SK-N-SH (cell line): Measurements from ENCODE around the gene EXOC3. TPM values are rescaled to one million over a fixed set of nuclear protein-coding genes. Genes with fewer than 3 reads are reported as not detected.

Experiments
- CTCF ChIA-PET: fragments of 300-600, 350-600 bp; formaldehyde crosslinking; extraction: SDS; loops from one replicate; lab custom pipeline; 2021; lab: Yijun Ruan, JAX
- POLR2A ChIA-PET: fragments of 350-600 bp; sonication (Branson Sonifier 250); formaldehyde crosslinking; extraction: SDS; loops from one replicate; lab custom pipeline; 2020; ENCODE audit warnings: antibody characterized with exemption, inconsistent platforms; lab: Yijun Ruan, JAX
- DNase-seq: peaks from one replicate; pipeline ENCODE4 v3.0.0; 2012
- H2AFZ ChIP-seq: fragments of 200-600 bp; sonication (generic); 2 replicates; pipeline ENCODE4 v1.8.1; 2016; ENCODE audit warnings: antibody characterized with exemption, mild to moderate bottlenecking, low read depth
- H3F3A ChIP-seq: fragments of 200-600 bp; sonication (generic); replicated peaks from 2 replicates; pipeline ENCODE3; 2016; ENCODE audit warnings: antibody characterized with exemption, mild to moderate bottlenecking; ENCODE audit not compliant: insufficient read depth
- H3K27ac ChIP-seq, 2 experiments: fragments of 200-500 bp in 1 of 2; fragments of 200-600 bp in 1 of 2; sonication (Bioruptor generic) in 1 of 2; sonication (generic), shearing (Covaris generic) in 1 of 2; 2 replicates each; pipeline versions ENCODE4 v1.5.1 to v1.6.1; 2014 to 2016; ENCODE audit warnings: low read depth in 2 of 2, inconsistent platforms in 1 of 2, low read length in 1 of 2, mild to moderate bottlenecking in 1 of 2, mixed read lengths in 1 of 2
- H3K27me3 ChIP-seq: fragments of 200-600 bp; sonication (generic), shearing (Covaris generic); 2 replicates; pipeline ENCODE4 v1.6.1; 2016; ENCODE audit warnings: mixed run types; ENCODE audit not compliant: insufficient read depth
- H3K36me3 ChIP-seq, 2 experiments: fragments of 200-500 bp in 1 of 2; fragments of 200-600 bp in 1 of 2; sonication (Bioruptor generic) in 1 of 2; sonication (generic) in 1 of 2; replicated peaks in 1 of 2; 2 replicates each; pipeline versions ENCODE3 to v1.5.1; 2014 to 2016; ENCODE audit warnings: low read length in 1 of 2, mild to moderate bottlenecking in 1 of 2; ENCODE audit not compliant: insufficient read depth in 2 of 2, control insufficient read depth in 1 of 2
- H3K4me1 ChIP-seq, 2 experiments: fragments of 200-500 bp in 1 of 2; fragments of 200-600 bp in 1 of 2; sonication (Bioruptor generic) in 1 of 2; sonication (generic), shearing (Covaris generic) in 1 of 2; 2 replicates each; pipeline versions ENCODE4 v1.5.1 to v1.6.1; 2014 to 2016; ENCODE audit warnings: low read depth in 1 of 2, low read length in 1 of 2, mixed run types in 1 of 2; ENCODE audit not compliant: insufficient read depth in 2 of 2, control insufficient read depth in 1 of 2
- H3K4me2 ChIP-seq: fragments of 200-600 bp; sonication (generic), shearing (Covaris generic); 2 replicates; pipeline ENCODE4 v1.6.1; 2017; ENCODE audit warnings: mixed run types
- H3K4me3 ChIP-seq, 2 experiments: fragments of 200-500 bp in 1 of 2; fragments of 200-600 bp in 1 of 2; sonication (Bioruptor generic) in 1 of 2; sonication (generic), shearing (Covaris generic) in 1 of 2; 2 replicates each; pipeline versions ENCODE4 v1.5.1 to v1.8.1; 2014 to 2016; ENCODE audit warnings: low read depth in 2 of 2, inconsistent platforms in 1 of 2, low read length in 1 of 2, mild to moderate bottlenecking in 1 of 2, mixed read lengths in 1 of 2, moderate library complexity in 1 of 2
- H3K79me2 ChIP-seq: fragments of 200-600 bp; sonication (generic); 2 replicates; pipeline ENCODE4 v1.8.1; 2017; ENCODE audit warnings: mild to moderate bottlenecking; ENCODE audit not compliant: insufficient read depth
- H3K9ac ChIP-seq: fragments of 200-600 bp; sonication (generic); 2 replicates; pipeline ENCODE4 v1.6.1; 2017; ENCODE audit warnings: mixed run types
- H3K9me2 ChIP-seq: fragments of 200-600 bp; sonication (generic); 2 replicates; pipeline ENCODE4 v1.6.1; 2017; ENCODE audit warnings: mixed run types
- H3K9me3 ChIP-seq: fragments of 200-600 bp; sonication (generic); 2 replicates; pipeline ENCODE4 v1.6.1; 2017; ENCODE audit warnings: mixed run types, mild to moderate bottlenecking, moderate library complexity
- H4K20me1 ChIP-seq: fragments of 200-600 bp; sonication (generic); 2 replicates; pipeline ENCODE4 v1.6.1; 2017; ENCODE audit warnings: mild to moderate bottlenecking, mixed run types; ENCODE audit not compliant: insufficient read depth
- GABPA ChIP-seq: IDR thresholded peaks from 2 replicates; pipeline ENCODE4 v1.4.0; 2012; ENCODE audit warnings: low read depth, mild to moderate bottlenecking
- NRF1 ChIP-seq: IDR thresholded peaks from 2 replicates; pipeline ENCODE4 v1.6.1; 2012; ENCODE audit warnings: low read depth, mild to moderate bottlenecking, low read length
- POLR2AphosphoS5 ChIP-seq: IDR thresholded peaks from 2 replicates; pipeline ENCODE4 v1.6.1; 2012; ENCODE audit warnings: low read depth, low read length
- RAD21 ChIP-seq: IDR thresholded peaks from 2 replicates; pipeline ENCODE4 v1.6.1; 2012; ENCODE audit warnings: mild to moderate bottlenecking, low read length
- REST ChIP-seq: IDR thresholded peaks from 2 replicates; pipeline ENCODE4 v1.6.1; 2012; ENCODE audit warnings: mild to moderate bottlenecking, low read depth, low read length, moderate library complexity
- TAF1 ChIP-seq: IDR thresholded peaks from 2 replicates; pipeline ENCODE4 v1.6.1; 2012; ENCODE audit warnings: low read depth, mild to moderate bottlenecking, low read length, moderate library complexity, borderline replicate concordance
- TEAD4 ChIP-seq: IDR thresholded peaks from 2 replicates; pipeline ENCODE4 v1.4.0; 2012; ENCODE audit warnings: mild to moderate bottlenecking, borderline replicate concordance; ENCODE audit not compliant: insufficient read depth
- YY1 ChIP-seq: IDR thresholded peaks from 2 replicates; pipeline ENCODE4 v1.4.0; 2012; ENCODE audit warnings: low read depth, mild to moderate bottlenecking
- WGBS: methylation state at CpG from one replicate; pipeline ENCODE4 v1.1.6; 2017; ENCODE audit warnings: low lambda C conversion rate; 5-methylcytosine and 5-hydroxymethylcytosine counted together
- polyA plus RNA-seq, 3 experiments: library from polyadenylated mRNA; depleted of rRNA; stranded (reverse); fragments of >200 nt; gene quantifications; 2 replicates each; pipeline ENCODE4 v1.2.3, GENCODE V29; 2012
- TF ChIP-seq, protein P1 (sequence below): fragments of 150-350 bp; IDR thresholded peaks from 2 replicates; pipeline ENCODE4 v1.6.1; 2016; ENCODE audit warnings: mild to moderate bottlenecking, low read depth, low read length
- TF ChIP-seq, protein P2 (sequence below): IDR thresholded peaks from 2 replicates; pipeline ENCODE4; 2012
- TF ChIP-seq, protein P3 (sequence below): fragments of 150-350 bp; IDR thresholded peaks from 2 replicates; pipeline ENCODE4 v1.6.1; 2017; ENCODE audit warnings: antibody characterized with exemption, low read length, low read depth, borderline replicate concordance

EXOC3 gene
- polyA plus RNA-seq, 1 of the 3 experiments (the other 2 are of a cell fraction) = 25.7 TPM

GRCh38 chr5:501105-501830 lies 58.3 kb downstream of the EXOC3 start:
- DNase-seq = no peak
- Histone ChIP-seq H3K27me3 (peaks cover 23% of the 10 kb centered on the region; the same call in 1 of the 2 replicates), H3K9ac (no peak overlapping the region), H3F3A (no peaks in the 10 kb centered on the region), H3K4me3 (no peak overlapping the region), H3K9me2 (no peaks in the 10 kb centered on the region), H3K36me3 (no peaks in the 10 kb centered on the region), H3K9me3 (no peaks in the 10 kb centered on the region), H3K79me2 (no peaks in the 10 kb centered on the region), H3K27ac (no peak overlapping the region), H3K4me2 (no peak overlapping the region), H4K20me1 (no peaks in the 10 kb centered on the region), H3K4me1 (no peaks in the 10 kb centered on the region; a peak in 1 of 4 replicates), H2AFZ (no peak overlapping the region)
- 57% methylated on average over 9 of the region's 41 CpGs for WGBS
- ChIA-PET POLR2A (no interaction called here), CTCF (no interaction called here)
- TF ChIP-seq POLR2AphosphoS5 (no peak), GABPA (no peak), TEAD4 (no peak), NRF1 (no peak), REST (no peak), TAF1 (no peak), RAD21 (no peak), YY1 (no peak)
- TF ChIP-seq, protein P1, sequence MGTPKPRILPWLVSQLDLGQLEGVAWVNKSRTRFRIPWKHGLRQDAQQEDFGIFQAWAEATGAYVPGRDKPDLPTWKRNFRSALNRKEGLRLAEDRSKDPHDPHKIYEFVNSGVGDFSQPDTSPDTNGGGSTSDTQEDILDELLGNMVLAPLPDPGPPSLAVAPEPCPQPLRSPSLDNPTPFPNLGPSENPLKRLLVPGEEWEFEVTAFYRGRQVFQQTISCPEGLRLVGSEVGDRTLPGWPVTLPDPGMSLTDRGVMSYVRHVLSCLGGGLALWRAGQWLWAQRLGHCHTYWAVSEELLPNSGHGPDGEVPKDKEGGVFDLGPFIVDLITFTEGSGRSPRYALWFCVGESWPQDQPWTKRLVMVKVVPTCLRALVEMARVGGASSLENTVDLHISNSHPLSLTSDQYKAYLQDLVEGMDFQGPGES = no peak
- TF ChIP-seq, protein P2, sequence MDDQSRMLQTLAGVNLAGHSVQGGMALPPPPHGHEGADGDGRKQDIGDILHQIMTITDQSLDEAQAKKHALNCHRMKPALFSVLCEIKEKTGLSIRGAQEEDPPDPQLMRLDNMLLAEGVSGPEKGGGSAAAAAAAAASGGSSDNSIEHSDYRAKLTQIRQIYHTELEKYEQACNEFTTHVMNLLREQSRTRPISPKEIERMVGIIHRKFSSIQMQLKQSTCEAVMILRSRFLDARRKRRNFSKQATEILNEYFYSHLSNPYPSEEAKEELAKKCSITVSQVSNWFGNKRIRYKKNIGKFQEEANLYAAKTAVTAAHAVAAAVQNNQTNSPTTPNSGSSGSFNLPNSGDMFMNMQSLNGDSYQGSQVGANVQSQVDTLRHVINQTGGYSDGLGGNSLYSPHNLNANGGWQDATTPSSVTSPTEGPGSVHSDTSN = no peak
- TF ChIP-seq, protein P3, sequence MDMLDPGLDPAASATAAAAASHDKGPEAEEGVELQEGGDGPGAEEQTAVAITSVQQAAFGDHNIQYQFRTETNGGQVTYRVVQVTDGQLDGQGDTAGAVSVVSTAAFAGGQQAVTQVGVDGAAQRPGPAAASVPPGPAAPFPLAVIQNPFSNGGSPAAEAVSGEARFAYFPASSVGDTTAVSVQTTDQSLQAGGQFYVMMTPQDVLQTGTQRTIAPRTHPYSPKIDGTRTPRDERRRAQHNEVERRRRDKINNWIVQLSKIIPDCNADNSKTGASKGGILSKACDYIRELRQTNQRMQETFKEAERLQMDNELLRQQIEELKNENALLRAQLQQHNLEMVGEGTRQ = no peak
